Pancreas (tissue), 10 donors: ENCODE measurements around the gene INTS2. TPM values are rescaled to one million over a fixed set of nuclear protein-coding genes. Genes with fewer than 3 reads are reported as not detected.

Source experiments
- ATAC-seq, 4 donors: fragments of 200-7000 bp; cut with Tn5 transposase; one replicate each; pipeline versions ENCODE4 v1.8.0 to v1.9.1; 2020; ENCODE audit warnings: mild to moderate bottlenecking in 4 of 4, moderate library complexity in 4 of 4
- DNase-seq, 6 donors: peaks; one replicate each; pipeline ENCODE4 v3.0.0-alpha.2; 2020
- FAIRE-seq: peaks from 2 replicates; lab custom pipeline; 2012; peaks lifted over from hg19 to GRCh38; lab: Jason Lieb, UNC
- H3K27ac ChIP-seq, 4 donors: fragments of 200-600 bp; sonication (generic); 1 replicate in 3 of 4; 2 replicates in 1 of 4; pipeline versions ENCODE4 v1.5.0 to v1.8.0; 2020
- H3K27me3 ChIP-seq, 4 donors: fragments of 200-600 bp; one replicate each; pipeline ENCODE4 v1.8.0; 2021
- H3K36me3 ChIP-seq, 3 donors: fragments of 200-600 bp; sonication (generic) in 1 of 3; one replicate each; pipeline versions ENCODE4 v1.5.0 to v1.8.0; 2020 to 2021
- H3K4me1 ChIP-seq, 3 donors: fragments of 200-600 bp; one replicate each; pipeline ENCODE4 v1.8.0; 2021
- H3K4me3 ChIP-seq, 4 donors: fragments of 200-600 bp; sonication (generic) in 2 of 4; one replicate each; pipeline versions ENCODE4 v1.5.0 to v1.8.0; 2020 to 2021
- H3K9me3 ChIP-seq, 4 donors: fragments of 200-600 bp; one replicate each; pipeline ENCODE4 v1.8.0; 2021
- CTCF ChIP-seq, 4 donors: fragments of 200-600 bp; sonication (generic) in 3 of 4; IDR thresholded peaks; one replicate each; pipeline versions ENCODE4 v1.5.0 to v1.8.0; 2021; ENCODE audit warnings: antibody characterized with exemption in 4 of 4
- WGBS, 2 donors: extraction: QIAGEN DNeasy Blood & Tissue Kit; methylation state at CpG; one replicate each; pipeline ENCODE4 v1.1.7; 2013; 5-methylcytosine and 5-hydroxymethylcytosine counted together
- intact Hi-C, 3 donors: fragments of 100-400 bp; cut with DNase I; formaldehyde crosslinking; loops; one replicate each; pipeline versions ENCODE4 v1.11.1 to v1.14.2; 2022
- polyA plus RNA-seq, 2 donors: library from polyadenylated mRNA; stranded (reverse); fragments of 200-250 nt; gene quantifications; one replicate each; pipeline ENCODE4 v1.2.3, GENCODE V29; 2013
- total RNA-seq, 6 donors: library from RNA; stranded (reverse); fragmentation: NEBNext Ultra II Directional in 4 of 6; extraction: Animal tissue kit (Norgen Biotek cat#: 25700) in 4 of 6; gene quantifications; one replicate each; pipeline versions ENCODE4 v1.2.1 to v1.2.4, GENCODE V29; 2021 to 2023
- donor health status: healthy with polysubstance abuse.
- donor health status: DM: no; HTN: no; CAD: no; lungs with moderate emphysema.
- donor health status: DM: no; HTN: no; CAD: no.
- donor health status: control.
- donor health status: control.
- donor health status: Bipolar disorder and iron deficiency.
- donor health status: DM: yes; HTN: yes; CAD: no.
- donor health status: DM: no; HTN: no; CAD: no.
- donor health status: DM: no; HTN: no; CAD: no.
- donor health status: DM: yes; HTN: yes; CAD: no.

Gene INTS2
- total and polyA plus RNA-seq, 8 donors, result 1.5 to 5.2 (median 2.2) TPM

- FAIRE-seq, result no peak
Measured at GRCh38 chr17:61880589-61881102, 47.1 kb downstream of the INTS2 start.

GRCh38 chr17:61878984-61879612 is 48.7 kb downstream of the INTS2 start:
- no peaks in the 10 kb centered on the region for H3K9me3 ChIP-seq
- no peak for TF ChIP-seq CTCF (IDR thresholded peaks at IDR 0.05)
- peaks cover 0 to 14% (median 0%) of the 10 kb centered on the region in 3 donors for H3K36me3 ChIP-seq
- DNase-seq (no peak), ATAC-seq (no peak), FAIRE-seq (no peak)
- H3K4me1 ChIP-seq, result no peaks in the 10 kb centered on the region
- H3K27me3 ChIP-seq, result no peaks in the 10 kb centered on the region
- no peak overlapping the region for H3K27ac ChIP-seq
- 81 to 83% methylated on average over 3 of the region's 3 CpGs for WGBS, 2 donors
- intact Hi-C loops, result loop anchor here in 1 of 3 donors (10.0 kb wide), 1 partner anchor 56 kb away; no protein-coding TSS in a partner anchor
- no peak overlapping the region for H3K4me3 ChIP-seq

More at GRCh38 chr17:61880589-61881102, 47.1 kb downstream of the INTS2 start:
- no peak for TF ChIP-seq CTCF (IDR thresholded peaks at IDR 0.05)
- no peak overlapping the region for H3K4me3 ChIP-seq
- no peaks in the 10 kb centered on the region for H3K27me3 ChIP-seq
- H3K36me3 ChIP-seq, result peaks cover 0 to 25% (median 0%) of the 10 kb centered on the region in 3 donors
- no peaks in the 10 kb centered on the region for H3K9me3 ChIP-seq
- WGBS, 2 donors, result 96 to 99% methylated on average over 4 of the region's 4 CpGs
- ATAC-seq, result no peak
- no peak for DNase-seq
- H3K4me1 ChIP-seq, result no peaks in the 10 kb centered on the region
- intact Hi-C loops, result no loop called here
- H3K27ac ChIP-seq, result no peak overlapping the region

- no peak for FAIRE-seq
- Histone ChIP-seq H3K36me3 (peaks cover 0 to 10% (median 0%) of the 10 kb centered on the region in 3 donors), H3K9me3 (no peaks in the 10 kb centered on the region), H3K27me3 (no peaks in the 10 kb centered on the region), H3K27ac (no peak overlapping the region), H3K4me3 (no peak overlapping the region), H3K4me1 (no peaks in the 10 kb centered on the region)
- no peak for DNase-seq
- intact Hi-C loops, result loop anchor here in 1 of 3 donors (10.0 kb wide), 1 partner anchor 56 kb away; no protein-coding TSS in a partner anchor
- no peak for TF ChIP-seq CTCF (IDR thresholded peaks at IDR 0.05)
- WGBS, 2 donors, result 73 to 78% methylated on average over 2 of the region's 2 CpGs
- no peak for ATAC-seq
Measured at GRCh38 chr17:61878520-61878919, 49.3 kb downstream of the INTS2 start.

- ATAC-seq, result no peak
Measured at GRCh38 chr17:61877837-61878236, 49.9 kb downstream of the INTS2 start.

More at GRCh38 chr17:61877837-61878236, 49.9 kb downstream of the INTS2 start:
- Histone ChIP-seq H3K9me3 (no peaks in the 10 kb centered on the region), H3K4me3 (no peak overlapping the region), H3K36me3 (peaks cover 0 to 4% (median 0%) of the 10 kb centered on the region in 3 donors), H3K27ac (no peak overlapping the region), H3K4me1 (no peaks in the 10 kb centered on the region), H3K27me3 (no peaks in the 10 kb centered on the region)
- no peak for TF ChIP-seq CTCF (IDR thresholded peaks at IDR 0.05)
- WGBS, 2 donors, result 93 to 96% methylated on average over 2 of the region's 2 CpGs
- FAIRE-seq (no peak), DNase-seq (no peak)
- intact Hi-C loops, result loop anchor here in 1 of 3 donors (10.0 kb wide), 1 partner anchor 57 kb away; no protein-coding TSS in a partner anchor
